Thymus (tissue), 11 donors: ENCODE data around the gene ASPSCR1. TPM values are rescaled to one million over a fixed set of nuclear protein-coding genes. Genes with fewer than 3 reads are reported as not detected.

Experiments
- DNase-seq, 9 donors: peaks; one replicate each; pipeline ENCODE4 v3.0.0-alpha.2; 2013; ENCODE audit warnings: low spot score in 9 of 9, low read depth in 6 of 9, missing footprints in 1 of 9
- H3K27ac ChIP-seq, 2 donors: one replicate each; pipeline ENCODE4 v1.5.1; 2013; ENCODE audit warnings: control low read depth in 1 of 2, low read depth in 1 of 2, low read length in 1 of 2, mild to moderate bottlenecking in 1 of 2, moderate library complexity in 1 of 2
- H3K27me3 ChIP-seq, 2 donors: one replicate each; pipeline ENCODE4 v1.5.1; 2013; ENCODE audit warnings: low read length in 1 of 2; ENCODE audit not compliant: control insufficient read depth in 2 of 2, insufficient read depth in 1 of 2
- H3K36me3 ChIP-seq, 2 donors: one replicate each; pipeline ENCODE4 v1.5.1; 2013; ENCODE audit warnings: low read length in 1 of 2, mild to moderate bottlenecking in 1 of 2, moderate library complexity in 1 of 2; ENCODE audit not compliant: control insufficient read depth in 2 of 2, insufficient read depth in 2 of 2
- H3K4me1 ChIP-seq, 2 donors: one replicate each; pipeline ENCODE4 v1.5.1; 2013; ENCODE audit warnings: low read length in 2 of 2; ENCODE audit not compliant: control insufficient read depth in 2 of 2, insufficient read depth in 2 of 2
- H3K4me3 ChIP-seq, 2 donors: one replicate each; pipeline ENCODE4 v1.5.1; 2013; ENCODE audit warnings: low read length in 2 of 2, control low read depth in 1 of 2, mild to moderate bottlenecking in 1 of 2
- H3K9me3 ChIP-seq, 2 donors: one replicate each; pipeline ENCODE4 v1.5.1; 2013; ENCODE audit warnings: low read length in 1 of 2, mild to moderate bottlenecking in 1 of 2; ENCODE audit not compliant: control insufficient read depth in 2 of 2, insufficient read depth in 1 of 2
- WGBS: extraction: QIAGEN DNeasy Blood & Tissue Kit; methylation state at CpG from one replicate; pipeline ENCODE4 v1.1.7; 2013; 5-methylcytosine and 5-hydroxymethylcytosine counted together
- polyA plus RNA-seq: library from polyadenylated mRNA; stranded (reverse); fragments of 200-250 nt; gene quantifications from one replicate; pipeline ENCODE4 v1.2.3, GENCODE V29; 2013
- total RNA-seq: library from RNA; stranded (reverse); fragments of 120-200 nt; gene quantifications from one replicate; pipeline ENCODE4 v1.2.4, GENCODE V29; 2013
- donor health status: healthy.

Gene ASPSCR1
- total and polyA plus RNA-seq, 2 donors: 27.6 to 57.6 TPM

DNA sequence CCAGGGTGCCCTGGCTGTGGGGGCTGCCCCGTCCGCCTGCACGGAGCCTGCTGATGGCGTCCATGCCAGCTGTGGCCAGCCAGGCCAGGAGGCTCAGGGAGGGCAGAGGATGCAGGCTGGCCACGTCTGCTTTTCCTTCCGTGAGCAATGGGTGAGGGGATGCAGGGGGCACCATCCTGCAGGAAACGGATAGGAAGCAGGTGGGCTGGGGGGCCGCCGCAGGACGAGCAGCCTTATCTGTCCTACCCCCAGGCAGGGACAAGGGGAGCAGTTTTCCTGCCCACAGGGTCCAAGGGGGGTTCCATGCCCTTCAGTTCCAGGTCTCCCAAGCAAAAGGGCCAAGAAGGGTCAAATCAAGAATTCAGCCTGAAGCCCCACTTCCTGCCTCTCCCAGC is 81.4 kb downstream of the ASPSCR1 start:
- H3K27me3 ChIP-seq: no peaks in the 10 kb centered on the region
- 98% methylated on average over 10 of the region's 10 CpGs for WGBS
- no peaks in the 10 kb centered on the region for H3K9me3 ChIP-seq
- H3K4me3 ChIP-seq: no peak overlapping the region
- no peak for DNase-seq
- H3K27ac ChIP-seq: no peak overlapping the region
- H3K36me3 ChIP-seq: peaks cover 94% of the 10 kb centered on the region in 2 donors
- no peaks in the 10 kb centered on the region for H3K4me1 ChIP-seq

GRCh38 chr17:82059272-82060000 is 82.0 kb downstream of the ASPSCR1 start:
- Histone ChIP-seq H3K36me3 (peaks cover 88 to 95% of the 10 kb centered on the region in 2 donors), H3K4me3 (no peak overlapping the region), H3K27me3 (no peaks in the 10 kb centered on the region), H3K9me3 (no peaks in the 10 kb centered on the region), H3K4me1 (peaks cover 2 to 3% of the 10 kb centered on the region in 2 donors), H3K27ac (no peak overlapping the region)
- no peak for DNase-seq
- WGBS: 96% methylated on average over 19 of the region's 19 CpGs

- Histone ChIP-seq H3K4me1 (peaks cover 7 to 9% of the 10 kb centered on the region in 2 donors), H3K4me3 (no peak overlapping the region), H3K27me3 (no peaks in the 10 kb centered on the region), H3K27ac (no peak overlapping the region), H3K9me3 (no peaks in the 10 kb centered on the region), H3K36me3 (peaks cover 83 to 89% of the 10 kb centered on the region in 2 donors)
- DNase-seq: no peak
- WGBS: 97% methylated on average over 16 of the region's 16 CpGs
Observed at GRCh38 chr17:82060001-82060380, 82.6 kb downstream of the ASPSCR1 start.

DNA sequence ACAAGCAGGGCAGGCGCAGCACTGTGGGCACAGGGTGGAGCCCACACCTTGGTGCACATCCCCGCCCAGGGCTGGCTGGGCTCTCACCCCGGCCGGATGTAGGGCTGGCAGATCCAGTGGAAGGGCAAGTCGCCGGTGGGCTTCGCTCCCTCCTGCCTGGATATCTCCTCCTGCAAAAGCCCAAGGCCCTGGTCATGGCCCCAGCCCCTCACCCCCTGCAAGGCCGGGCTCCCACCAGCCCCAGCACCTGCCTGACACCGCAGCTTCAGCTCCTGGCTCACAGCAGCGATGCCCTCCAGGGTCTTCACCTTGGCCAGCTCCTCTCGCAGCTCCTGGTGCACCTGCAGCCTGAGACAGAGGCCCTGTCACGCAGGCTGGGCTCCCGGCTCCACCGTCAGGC is 83.2 kb downstream of the ASPSCR1 start:
- Histone ChIP-seq H3K9me3 (no peaks in the 10 kb centered on the region), H3K36me3 (peaks cover 77 to 83% of the 10 kb centered on the region in 2 donors), H3K27me3 (no peaks in the 10 kb centered on the region), H3K4me1 (peaks cover 9% of the 10 kb centered on the region in 2 donors), H3K4me3 (no peak overlapping the region), H3K27ac (no peak overlapping the region)
- WGBS: 92% methylated on average over 14 of the region's 14 CpGs
- no peak for DNase-seq

DNA sequence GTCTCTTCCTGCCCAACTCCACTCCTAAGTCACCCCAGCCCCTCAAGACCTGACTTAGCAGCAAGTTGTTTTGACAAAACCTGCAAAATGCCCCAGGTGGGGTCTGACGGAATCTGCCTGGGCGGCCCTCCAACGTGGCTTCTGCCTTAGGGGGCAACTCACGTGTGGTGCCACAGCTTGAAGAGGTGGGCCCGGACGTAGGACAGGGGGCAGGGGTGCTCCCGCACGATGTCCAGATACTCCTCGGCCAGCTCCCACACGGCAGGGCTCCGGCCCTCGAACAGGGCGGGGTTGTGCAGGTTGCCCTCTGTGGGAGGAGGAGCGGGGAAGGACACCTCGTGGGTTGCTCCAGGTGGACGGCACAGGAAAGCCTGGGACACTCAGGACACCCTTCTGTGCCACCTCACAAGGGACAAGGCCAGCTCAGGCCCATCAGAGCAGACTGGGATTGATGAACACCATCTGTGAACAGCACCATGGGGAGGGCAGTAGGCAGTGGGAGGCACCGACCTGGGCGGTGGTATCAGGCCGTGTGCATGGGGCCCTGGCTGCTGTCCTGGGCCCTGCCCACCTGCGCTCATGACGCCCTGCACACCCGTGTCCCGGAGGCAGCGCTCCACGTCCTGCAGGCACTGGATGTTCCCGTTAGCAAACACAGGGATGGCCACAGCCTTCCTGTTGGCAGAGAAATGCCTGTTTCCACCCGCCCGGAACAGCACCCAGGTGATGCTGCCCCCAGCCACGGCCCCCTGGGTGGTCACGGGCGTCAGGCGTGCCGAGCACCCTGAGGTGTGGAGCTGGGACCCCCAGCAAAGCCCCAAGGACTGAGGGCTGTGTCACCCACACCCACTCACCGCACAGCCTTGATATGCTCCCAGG is 83.9 kb downstream of the ASPSCR1 start:
- Histone ChIP-seq H3K27me3 (no peaks in the 10 kb centered on the region), H3K27ac (no peak overlapping the region), H3K36me3 (peaks cover 70 to 76% of the 10 kb centered on the region in 2 donors), H3K9me3 (peaks cover 0 to 4% of the 10 kb centered on the region in 2 donors), H3K4me3 (no peak overlapping the region), H3K4me1 (peaks cover 14% of the 10 kb centered on the region in 2 donors)
- DNase-seq: no peak
- WGBS: 98% methylated on average over 34 of the region's 34 CpGs

GRCh38 chr17:82062076-82062983 is 84.9 kb downstream of the ASPSCR1 start:
- Histone ChIP-seq H3K27ac (no peak overlapping the region), H3K36me3 (peaks cover 60 to 67% of the 10 kb centered on the region in 2 donors), H3K4me1 (peaks cover 17% of the 10 kb centered on the region in 2 donors), H3K9me3 (peaks cover 0 to 4% of the 10 kb centered on the region in 2 donors), H3K27me3 (no peaks in the 10 kb centered on the region), H3K4me3 (no peak overlapping the region)
- 96% methylated on average over 24 of the region's 24 CpGs for WGBS
- DNase-seq: no peak

- Histone ChIP-seq H3K27me3 (no peaks in the 10 kb centered on the region), H3K4me3 (no peak overlapping the region), H3K9me3 (peaks cover 0 to 4% of the 10 kb centered on the region in 2 donors), H3K36me3 (peaks cover 53 to 61% of the 10 kb centered on the region in 2 donors), H3K4me1 (peaks cover 17% of the 10 kb centered on the region in 2 donors), H3K27ac (no peak overlapping the region)
- 99% methylated on average over 9 of the region's 9 CpGs for WGBS
- DNase-seq: no peak
Observed at GRCh38 chr17:82062984-82063368, 85.5 kb downstream of the ASPSCR1 start.

DNA sequence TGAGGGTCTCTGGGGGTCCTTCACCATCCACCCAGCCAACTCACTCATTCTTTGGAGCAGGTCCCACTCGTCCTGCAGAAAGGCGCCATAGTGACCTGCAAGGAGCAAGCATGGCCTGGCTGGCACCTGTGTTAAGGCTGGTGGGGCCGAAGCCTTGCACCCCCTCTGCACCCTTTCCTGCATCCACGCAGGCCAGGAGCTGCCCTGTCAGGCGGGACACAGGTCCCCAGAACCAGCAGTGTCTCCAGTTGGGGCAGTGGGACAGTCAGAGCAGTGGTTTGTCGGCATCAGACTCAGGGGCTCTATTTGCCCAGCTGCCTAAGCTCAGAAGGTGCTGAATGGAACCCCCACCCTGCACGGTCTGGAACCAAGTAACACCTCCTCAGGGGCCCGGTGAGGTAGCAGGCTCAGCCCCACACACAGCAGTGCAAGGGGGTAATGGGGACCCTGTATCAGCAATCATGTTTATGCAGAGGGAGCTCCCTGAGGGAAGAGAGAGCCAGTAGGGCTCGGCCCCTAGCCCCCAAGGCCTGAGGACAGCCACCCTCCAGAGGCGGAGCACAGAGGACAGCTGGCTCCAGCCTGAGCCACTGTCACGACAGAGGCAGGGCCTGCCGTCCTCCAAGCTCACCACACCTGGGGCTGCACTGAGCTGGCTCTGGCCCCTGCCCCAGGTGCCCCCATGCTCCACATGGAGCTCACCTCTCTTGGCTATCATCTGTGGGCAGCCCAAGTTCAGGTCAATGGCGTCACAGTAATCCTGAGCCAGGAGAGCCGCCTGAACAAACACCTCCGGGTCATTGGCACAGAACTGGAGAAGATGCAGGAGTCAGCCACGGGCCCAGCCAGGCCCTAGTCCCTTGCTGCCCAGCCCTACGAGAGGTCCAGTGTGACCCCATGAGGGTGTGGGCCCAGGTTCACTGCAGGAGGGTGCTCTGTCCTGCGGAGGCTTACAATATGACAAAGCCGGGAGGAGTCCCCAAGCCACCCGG is 86.3 kb downstream of the ASPSCR1 start:
- 91% methylated on average over 20 of the region's 20 CpGs for WGBS
- H3K9me3 ChIP-seq: peaks cover 0 to 4% of the 10 kb centered on the region in 2 donors
- DNase-seq: no peak
- H3K27me3 ChIP-seq: no peaks in the 10 kb centered on the region
- H3K36me3 ChIP-seq: peaks cover 46 to 53% of the 10 kb centered on the region in 2 donors
- no peak overlapping the region for H3K27ac ChIP-seq
- H3K4me1 ChIP-seq: peaks cover 17% of the 10 kb centered on the region in 2 donors
- H3K4me3 ChIP-seq: no peak overlapping the region
